Mesothelial cell of epicardium (in vitro differentiated cells): Measurements from ENCODE around the gene CHRM2. TPM values are rescaled to one million over a fixed set of nuclear protein-coding genes. Genes with fewer than 3 reads are reported as not detected.
"Not testable (repeated sequence)": the region's sequence is repeated elsewhere in the genome, so short reads cannot be mapped to it uniquely, and the experiment has no call there.

Source experiments
- DNase-seq, 2 experiments: peaks; one replicate each; pipeline ENCODE4 v3.0.0; 2021; ENCODE audit warnings: low spot score in 2 of 2; ENCODE audit not compliant: unreplicated experiment in 2 of 2
- H3K27ac Mint-ChIP-seq: 2 replicates; pipeline ENCODE4 v1.8.0; 2021; ENCODE audit warnings: mixed read lengths
- H3K27me3 Mint-ChIP-seq: 2 replicates; pipeline ENCODE4 v1.8.0; 2021; ENCODE audit warnings: low read depth, mixed read lengths
- H3K36me3 Mint-ChIP-seq: 2 replicates; pipeline ENCODE4 v1.8.0; 2021; ENCODE audit warnings: mixed read lengths
- H3K4me1 Mint-ChIP-seq: 2 replicates; pipeline ENCODE4 v1.8.0; 2021; ENCODE audit warnings: mixed read lengths
- H3K4me3 Mint-ChIP-seq: 2 replicates; pipeline ENCODE4 v1.8.0; 2021; ENCODE audit warnings: mild to moderate bottlenecking, moderate library complexity, mixed read lengths
- H3K9me3 Mint-ChIP-seq: 2 replicates; pipeline ENCODE4 v1.8.0; 2021; ENCODE audit warnings: mixed read lengths
- total RNA-seq: library from RNA; stranded (reverse); gene quantifications from 3 replicates; pipeline ENCODE4 v1.2.1, GENCODE V29; 2021
- TF ChIP-seq, protein P1 (sequence below): fragments of 200-600 bp; sonication (generic); IDR thresholded peaks from one replicate; pipeline ENCODE4 v1.5.0; 2021; ENCODE audit warnings: antibody characterized with exemption; ENCODE audit not compliant: unreplicated experiment

CHRM2 gene
- total RNA-seq: 40.9 to 47.7 TPM (median 41.6 TPM) in 3 replicates

- H3K4me1 Mint-ChIP-seq: peaks cover 44% of the 10 kb centered on the region
- peak in 1 of 2 experiments; percentile 13 for DNase-seq
- H3K36me3 Mint-ChIP-seq: peaks cover 2% of the 10 kb centered on the region
- TF ChIP-seq, protein P1, sequence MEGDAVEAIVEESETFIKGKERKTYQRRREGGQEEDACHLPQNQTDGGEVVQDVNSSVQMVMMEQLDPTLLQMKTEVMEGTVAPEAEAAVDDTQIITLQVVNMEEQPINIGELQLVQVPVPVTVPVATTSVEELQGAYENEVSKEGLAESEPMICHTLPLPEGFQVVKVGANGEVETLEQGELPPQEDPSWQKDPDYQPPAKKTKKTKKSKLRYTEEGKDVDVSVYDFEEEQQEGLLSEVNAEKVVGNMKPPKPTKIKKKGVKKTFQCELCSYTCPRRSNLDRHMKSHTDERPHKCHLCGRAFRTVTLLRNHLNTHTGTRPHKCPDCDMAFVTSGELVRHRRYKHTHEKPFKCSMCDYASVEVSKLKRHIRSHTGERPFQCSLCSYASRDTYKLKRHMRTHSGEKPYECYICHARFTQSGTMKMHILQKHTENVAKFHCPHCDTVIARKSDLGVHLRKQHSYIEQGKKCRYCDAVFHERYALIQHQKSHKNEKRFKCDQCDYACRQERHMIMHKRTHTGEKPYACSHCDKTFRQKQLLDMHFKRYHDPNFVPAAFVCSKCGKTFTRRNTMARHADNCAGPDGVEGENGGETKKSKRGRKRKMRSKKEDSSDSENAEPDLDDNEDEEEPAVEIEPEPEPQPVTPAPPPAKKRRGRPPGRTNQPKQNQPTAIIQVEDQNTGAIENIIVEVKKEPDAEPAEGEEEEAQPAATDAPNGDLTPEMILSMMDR: no peak
- peak within 1 kb of the TSS; percentile 44 for H3K27ac Mint-ChIP-seq
- peak within 1 kb of the TSS; percentile 88 for H3K4me3 Mint-ChIP-seq
- H3K27me3 Mint-ChIP-seq: peaks cover 77% of the 10 kb centered on the region
- no peaks in the 10 kb centered on the region for H3K9me3 Mint-ChIP-seq
These were observed at the start of gene CHRM2 for GRCh38 chr7:136868496-136869000. Gene CHRM2, plus strand, starts transcription at chr7:136868652. Its CDS starts 146,214 bp downstream, at chr7:137014866.

- H3K27me3 Mint-ChIP-seq, H3K4me1 Mint-ChIP-seq, H3K36me3 Mint-ChIP-seq, DNase-seq: not testable (repeated sequence)
- Mint-ChIP-seq H3K4me3 (peak overlapping the region; percentile 67), H3K27ac (peak overlapping the region; percentile 6), H3K9me3 (peaks cover 16% of the 10 kb centered on the region)
These were observed 37.1 kb upstream of the CHRM2 start for GRCh38 chr7:136831398-136831797.

- Mint-ChIP-seq H3K4me1 (peaks cover 3% of the 10 kb centered on the region), H3K9me3 (peaks cover 9% of the 10 kb centered on the region), H3K4me3 (no peak overlapping the region), H3K36me3 (no peaks in the 10 kb centered on the region), H3K27ac (no peak overlapping the region), H3K27me3 (peaks cover 17% of the 10 kb centered on the region)
- no peak for DNase-seq
- TF ChIP-seq, protein P1: no peak
These were observed 22.5 kb upstream of the CHRM2 start for GRCh38 chr7:136845899-136846465.

GRCh38 chr7:136847858-136848257 lies 20.6 kb upstream of the CHRM2 start:
- Mint-ChIP-seq H3K27ac (no peak overlapping the region), H3K9me3 (no peaks in the 10 kb centered on the region)
- TF ChIP-seq, protein P1: no peak

GRCh38 chr7:136853654-136854053 lies 14.8 kb upstream of the CHRM2 start:
- H3K27ac Mint-ChIP-seq: no peak overlapping the region
- H3K4me1 Mint-ChIP-seq: no peaks in the 10 kb centered on the region
- DNase-seq: no peak
- no peaks in the 10 kb centered on the region for H3K9me3 Mint-ChIP-seq
- H3K4me3 Mint-ChIP-seq: no peak overlapping the region
- no peaks in the 10 kb centered on the region for H3K36me3 Mint-ChIP-seq
- H3K27me3 Mint-ChIP-seq: peaks cover 13% of the 10 kb centered on the region
- TF ChIP-seq, protein P1: no peak

More at GRCh38 chr7:136847858-136848257, 20.6 kb upstream of the CHRM2 start:
- DNase-seq: no peak
- Mint-ChIP-seq H3K4me3 (no peak overlapping the region), H3K27me3 (peaks cover 17% of the 10 kb centered on the region), H3K36me3 (no peaks in the 10 kb centered on the region), H3K4me1 (peaks cover 3% of the 10 kb centered on the region)

GRCh38 chr7:136857573-136857972 lies 10.9 kb upstream of the CHRM2 start:
- H3K4me1 Mint-ChIP-seq: no peaks in the 10 kb centered on the region
- no peaks in the 10 kb centered on the region for H3K36me3 Mint-ChIP-seq
- no peaks in the 10 kb centered on the region for H3K9me3 Mint-ChIP-seq
- H3K27me3 Mint-ChIP-seq: peaks cover 26% of the 10 kb centered on the region
- no peak overlapping the region for H3K4me3 Mint-ChIP-seq
- TF ChIP-seq, protein P1: no peak
- no peak for DNase-seq
- H3K27ac Mint-ChIP-seq: no peak overlapping the region
